ENCODE results near the gene UNC79.

DNA sequence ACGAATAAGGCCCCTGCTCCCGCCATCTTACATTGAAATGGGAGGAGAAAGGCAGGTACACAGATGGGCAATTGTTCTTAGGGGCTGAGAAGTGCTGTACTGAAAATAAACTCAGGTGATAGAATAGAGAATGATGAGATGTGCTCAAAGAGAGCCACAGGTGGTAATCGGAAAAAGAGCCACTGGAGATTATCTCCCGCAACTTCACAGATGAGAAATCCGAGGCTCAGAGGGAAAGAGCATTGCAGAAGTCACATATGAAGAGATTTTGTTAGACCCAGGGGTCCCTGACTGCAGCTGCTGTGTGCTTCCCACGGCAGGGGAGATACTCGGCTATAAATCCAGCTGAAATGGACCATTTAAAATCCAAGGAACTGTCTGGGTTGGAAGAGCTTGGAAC is 283.9 kb downstream of the UNC79 start:
- TF ChIP-seq, protein P1, sequence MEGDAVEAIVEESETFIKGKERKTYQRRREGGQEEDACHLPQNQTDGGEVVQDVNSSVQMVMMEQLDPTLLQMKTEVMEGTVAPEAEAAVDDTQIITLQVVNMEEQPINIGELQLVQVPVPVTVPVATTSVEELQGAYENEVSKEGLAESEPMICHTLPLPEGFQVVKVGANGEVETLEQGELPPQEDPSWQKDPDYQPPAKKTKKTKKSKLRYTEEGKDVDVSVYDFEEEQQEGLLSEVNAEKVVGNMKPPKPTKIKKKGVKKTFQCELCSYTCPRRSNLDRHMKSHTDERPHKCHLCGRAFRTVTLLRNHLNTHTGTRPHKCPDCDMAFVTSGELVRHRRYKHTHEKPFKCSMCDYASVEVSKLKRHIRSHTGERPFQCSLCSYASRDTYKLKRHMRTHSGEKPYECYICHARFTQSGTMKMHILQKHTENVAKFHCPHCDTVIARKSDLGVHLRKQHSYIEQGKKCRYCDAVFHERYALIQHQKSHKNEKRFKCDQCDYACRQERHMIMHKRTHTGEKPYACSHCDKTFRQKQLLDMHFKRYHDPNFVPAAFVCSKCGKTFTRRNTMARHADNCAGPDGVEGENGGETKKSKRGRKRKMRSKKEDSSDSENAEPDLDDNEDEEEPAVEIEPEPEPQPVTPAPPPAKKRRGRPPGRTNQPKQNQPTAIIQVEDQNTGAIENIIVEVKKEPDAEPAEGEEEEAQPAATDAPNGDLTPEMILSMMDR (IDR thresholded peaks at IDR 0.05; ENCODE audit: poor library complexity): no peak
- no peak for TF ChIP-seq EZH2 (IDR thresholded peaks at IDR 0.05; ENCODE audit: borderline replicate concordance)
- TF ChIP-seq EZH2phosphoT487 (IDR thresholded peaks at IDR 0.05; ENCODE audit: low read depth, severe bottlenecking, unreplicated experiment): no peak
